T-helper 9 cell (primary cell): ENCODE measurements around the gene TRIM24.
"Not testable (repeated sequence)": the region's sequence is repeated elsewhere in the genome, so short reads cannot be mapped to it uniquely, and the experiment has no call there.

Source experiments
- DNase-seq: peaks from one replicate; pipeline ENCODE4 v3.0.0-alpha.2; 2020

TRIM24 gene

DNA sequence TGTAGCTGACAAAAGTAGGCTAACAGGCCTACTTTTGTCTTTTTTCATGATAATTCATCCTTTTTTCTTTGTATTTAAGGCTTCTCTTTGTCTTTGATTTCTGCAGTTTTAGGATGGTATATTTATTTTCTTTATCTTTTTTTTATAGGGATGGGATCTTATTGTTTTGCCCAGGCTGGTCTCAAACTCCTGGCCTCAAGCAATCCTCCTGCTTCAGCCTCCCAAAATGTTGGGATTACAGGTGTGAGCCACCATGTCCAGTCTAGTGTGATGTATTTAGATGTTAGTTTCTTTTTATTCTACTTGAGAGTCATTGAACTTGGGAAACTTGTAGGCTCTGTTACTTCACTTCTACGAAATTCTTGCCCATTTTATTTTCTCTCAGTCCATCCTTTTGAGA, 35.4 kb downstream of the TRIM24 start:
- DNase-seq = no peak

- DNase-seq = no peak
These were observed 39.3 kb downstream of the TRIM24 start for GRCh38 chr7:138499340-138499739.

DNA sequence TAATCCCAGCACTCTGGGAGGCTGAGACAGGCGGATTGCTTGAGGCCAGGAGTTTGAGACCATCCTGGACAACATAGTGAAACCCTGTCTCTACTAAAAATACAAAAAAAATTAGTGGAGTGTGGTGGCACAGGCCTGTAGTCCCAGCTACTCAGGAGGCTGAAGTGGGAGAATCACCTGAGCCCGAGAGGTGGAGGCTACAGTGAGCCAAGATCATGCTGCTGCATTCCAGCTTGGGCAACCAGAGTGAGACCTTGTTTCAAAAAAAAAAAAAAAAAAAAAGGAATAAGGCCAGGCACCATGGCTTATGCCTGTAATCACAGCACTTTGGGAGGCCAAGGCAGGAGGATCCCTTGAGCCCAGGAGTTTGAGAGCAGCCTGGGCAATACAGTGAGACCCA, 40.2 kb downstream of the TRIM24 start:
- not testable (repeated sequence) for DNase-seq

- no peak for DNase-seq
These were observed 40.8 kb downstream of the TRIM24 start for GRCh38 chr7:138500892-138501291.

DNA sequence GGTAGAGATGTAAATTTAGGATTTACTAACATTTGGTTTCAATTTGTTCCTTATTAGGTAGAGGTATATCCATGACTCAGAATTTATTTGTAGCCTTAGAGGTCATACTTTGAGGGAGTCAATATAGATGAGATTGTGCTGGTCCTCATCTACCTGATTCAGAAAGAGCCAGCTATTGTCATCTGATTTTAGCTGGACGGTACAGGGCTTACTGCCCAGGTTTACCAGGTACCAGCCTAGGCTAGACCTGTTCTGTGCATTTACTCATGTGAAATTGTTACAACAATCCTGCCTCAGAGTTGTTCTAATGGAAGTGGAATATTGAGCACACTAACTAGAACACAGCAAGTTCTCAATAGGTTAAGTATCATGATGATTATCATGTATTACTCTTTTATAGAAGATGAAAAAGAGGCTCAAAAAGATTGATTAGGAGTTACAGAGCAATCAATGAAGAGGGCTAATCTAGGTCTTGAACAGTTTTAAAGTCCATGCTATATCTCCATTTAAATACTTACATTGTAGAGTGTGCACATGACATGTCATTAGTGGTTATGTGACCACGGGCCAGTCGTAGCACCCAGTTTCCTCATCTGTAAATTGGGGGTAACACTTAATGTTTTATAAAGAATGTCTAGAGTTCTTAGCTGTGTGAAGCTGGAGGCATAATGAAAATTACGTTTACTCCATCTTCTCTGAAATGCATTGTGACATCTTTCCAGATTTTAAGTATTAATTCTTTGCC, 42.1 kb downstream of the TRIM24 start:
- no peak for DNase-seq

GRCh38 chr7:138505361-138505873, 45.4 kb downstream of the TRIM24 start:
- DNase-seq = no peak

DNA sequence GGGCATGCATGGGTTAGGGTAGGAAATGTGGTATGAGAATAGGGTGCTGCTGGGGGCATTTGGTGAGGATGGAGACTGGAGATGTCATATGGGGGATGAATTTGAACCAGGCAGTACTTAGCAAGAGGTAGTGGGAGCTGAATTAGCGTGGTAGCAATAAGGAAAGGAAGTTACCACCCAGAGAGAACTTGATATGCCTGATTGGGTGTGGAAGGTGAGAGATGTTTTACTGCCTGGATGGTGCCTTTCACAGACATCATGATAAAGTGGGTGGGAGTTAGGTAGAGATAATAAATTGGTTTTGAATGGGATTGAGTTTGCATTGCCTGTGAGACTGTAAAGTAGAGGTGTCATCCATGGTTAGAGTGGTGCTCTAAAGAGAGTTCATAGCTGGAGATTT, 46.7 kb downstream of the TRIM24 start:
- DNase-seq = no peak

DNA sequence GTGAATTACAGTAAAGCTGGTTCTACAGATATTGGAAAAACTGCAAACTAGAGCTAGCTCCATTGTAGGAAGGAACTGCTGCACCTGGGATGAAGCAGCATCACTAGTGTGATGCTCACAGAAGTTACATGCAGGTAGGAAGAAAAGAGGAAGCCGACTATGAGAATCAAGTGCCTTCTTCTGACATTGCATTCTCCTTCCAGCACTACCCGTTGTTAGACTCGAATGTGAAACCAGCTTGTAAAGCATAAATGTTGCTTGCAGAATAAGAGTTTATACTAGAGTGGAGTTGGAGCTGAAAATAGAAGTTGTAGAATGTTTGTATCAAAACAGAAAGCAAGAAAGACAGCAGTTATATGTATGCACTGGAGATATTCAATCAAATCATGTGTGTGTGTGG, 49.9 kb downstream of the TRIM24 start:
- no peak for DNase-seq

- no peak for DNase-seq
These were observed 52.2 kb downstream of the TRIM24 start for GRCh38 chr7:138512092-138512858.

- DNase-seq = no peak
These were observed 52.8 kb downstream of the TRIM24 start for GRCh38 chr7:138512885-138513284.

DNA sequence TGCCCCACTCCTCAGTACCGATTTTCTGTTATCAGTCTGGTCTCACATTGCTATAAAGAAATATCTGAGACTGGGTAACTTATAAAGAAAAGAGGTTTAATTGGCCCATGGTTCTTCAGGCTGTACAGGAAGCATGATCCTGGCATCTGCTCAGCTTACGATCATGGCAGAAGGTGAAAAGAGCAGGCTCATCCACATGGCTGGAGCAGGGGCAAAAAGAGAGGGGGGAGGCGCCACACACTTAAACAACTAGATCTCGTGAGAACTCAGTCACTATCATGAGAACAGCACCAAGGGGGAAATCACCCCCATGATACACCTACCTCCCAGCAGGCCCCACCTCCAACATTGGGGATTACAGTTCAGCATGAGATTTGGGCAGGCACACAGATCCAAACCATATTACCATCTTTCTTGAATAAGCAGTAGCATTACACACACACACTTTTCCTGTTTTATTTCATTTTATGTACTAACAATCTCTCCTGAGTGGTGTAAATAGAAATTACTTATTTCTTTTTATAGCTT, 53.3 kb downstream of the TRIM24 start:
- no peak for DNase-seq

GRCh38 chr7:138514044-138514443, 54.0 kb downstream of the TRIM24 start:
- no peak for DNase-seq

DNA sequence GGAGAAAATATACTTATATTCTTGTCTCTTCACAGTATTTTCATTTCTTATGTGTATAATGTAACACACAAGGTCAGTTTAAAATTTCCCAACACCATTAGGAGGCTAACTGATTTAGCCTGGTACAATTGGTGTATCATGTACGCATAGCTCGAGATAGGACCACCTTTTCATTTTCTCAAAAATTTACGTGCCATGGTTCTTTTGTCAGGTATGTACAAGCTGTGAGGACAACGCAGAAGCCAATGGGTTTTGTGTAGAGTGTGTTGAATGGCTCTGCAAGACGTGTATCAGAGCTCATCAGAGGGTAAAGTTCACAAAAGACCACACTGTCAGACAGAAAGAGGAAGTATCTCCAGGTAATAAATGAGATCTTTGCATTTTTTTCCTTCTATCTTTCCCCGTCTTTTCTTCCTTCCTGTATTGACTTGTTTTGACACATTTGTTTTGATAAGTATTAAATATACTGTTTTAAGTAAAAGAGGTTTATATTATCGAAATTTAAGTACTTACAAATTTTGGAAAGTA, 55.0 kb downstream of the TRIM24 start:
- no peak for DNase-seq

DNA sequence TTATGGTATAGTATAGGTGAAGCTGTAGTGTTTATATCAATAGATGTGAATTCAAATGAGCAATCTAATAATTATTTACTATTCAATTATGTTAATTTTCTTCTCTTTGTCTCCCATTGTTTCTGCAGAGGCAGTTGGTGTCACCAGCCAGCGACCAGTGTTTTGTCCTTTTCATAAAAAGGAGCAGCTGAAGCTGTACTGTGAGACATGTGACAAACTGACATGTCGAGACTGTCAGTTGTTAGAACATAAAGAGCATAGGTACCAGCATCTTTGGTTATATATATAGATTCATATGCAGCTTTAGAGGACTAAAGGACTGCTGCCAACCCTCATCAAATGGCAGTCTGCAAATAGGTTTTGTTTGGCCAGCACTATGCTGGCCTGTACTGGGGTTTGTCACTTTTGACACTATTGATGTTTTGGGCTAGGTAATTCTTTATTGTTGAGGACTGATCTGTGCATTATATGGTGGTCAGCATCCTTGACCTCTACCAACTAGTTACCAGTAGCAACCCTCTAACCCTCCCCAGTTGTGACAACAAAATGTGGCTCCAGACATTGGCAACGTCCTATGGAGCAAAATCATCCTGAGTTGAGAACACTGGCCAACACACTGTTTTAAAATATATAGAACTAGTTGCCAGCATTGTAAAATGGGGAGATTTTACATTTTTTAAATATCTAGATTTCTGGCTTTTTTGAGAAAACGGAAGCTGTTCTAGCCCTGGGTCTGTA, 59.2 kb downstream of the TRIM24 start:
- DNase-seq = no peak

- DNase-seq = no peak
These were observed 60.7 kb downstream of the TRIM24 start for GRCh38 chr7:138520742-138521141.

DNA sequence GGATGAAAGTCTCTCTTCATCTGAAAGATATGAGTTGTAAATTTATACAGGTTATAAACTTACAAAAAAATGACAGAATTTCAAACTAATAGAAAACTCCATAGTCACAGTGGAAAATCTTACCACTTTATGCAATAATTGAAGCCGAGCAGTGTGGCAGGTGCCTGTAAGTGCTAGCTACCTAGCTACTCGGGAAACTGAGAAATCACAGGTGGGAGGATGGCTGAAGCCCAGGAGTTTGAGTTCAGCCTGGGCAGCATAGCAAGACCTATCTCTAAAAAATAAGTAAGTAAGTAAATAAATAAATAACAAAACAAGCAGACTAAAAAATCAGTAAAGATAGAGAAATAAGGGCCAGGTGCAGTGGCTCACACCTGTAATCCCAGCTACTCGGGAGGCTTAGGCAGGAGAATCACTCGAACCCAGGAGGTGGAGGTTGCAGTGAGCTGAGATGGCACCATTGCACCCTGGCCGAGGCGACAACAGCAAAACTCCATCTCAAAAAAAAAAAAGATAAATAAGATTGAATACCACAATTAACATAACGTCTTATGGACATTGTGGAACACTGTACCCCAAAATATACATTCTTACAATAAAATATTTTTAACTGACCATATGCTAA, 61.9 kb downstream of the TRIM24 start:
- no peak for DNase-seq

GRCh38 chr7:138524259-138524658, 64.2 kb downstream of the TRIM24 start:
- no peak for DNase-seq

DNA sequence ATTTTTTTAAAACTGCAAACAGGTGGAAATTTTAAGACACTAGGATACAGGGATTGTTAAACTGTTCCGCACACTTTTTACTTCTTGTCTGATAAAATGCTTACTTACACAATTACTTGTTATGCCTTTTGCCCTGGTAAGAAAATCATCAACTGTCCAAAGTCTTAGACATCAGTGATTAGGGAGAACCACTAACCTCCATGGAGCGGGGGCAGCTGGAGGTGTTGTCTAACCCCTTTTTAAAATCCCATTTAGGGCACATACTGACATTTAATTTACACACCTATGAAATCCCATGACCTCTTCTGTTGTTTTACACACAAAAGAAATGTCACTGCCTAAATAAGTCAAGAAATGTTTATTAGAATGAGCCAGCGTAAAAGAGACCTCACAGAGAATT, 65.7 kb downstream of the TRIM24 start:
- no peak for DNase-seq

- DNase-seq = no peak
These were observed 67.7 kb downstream of the TRIM24 start for GRCh38 chr7:138527746-138528223.

DNA sequence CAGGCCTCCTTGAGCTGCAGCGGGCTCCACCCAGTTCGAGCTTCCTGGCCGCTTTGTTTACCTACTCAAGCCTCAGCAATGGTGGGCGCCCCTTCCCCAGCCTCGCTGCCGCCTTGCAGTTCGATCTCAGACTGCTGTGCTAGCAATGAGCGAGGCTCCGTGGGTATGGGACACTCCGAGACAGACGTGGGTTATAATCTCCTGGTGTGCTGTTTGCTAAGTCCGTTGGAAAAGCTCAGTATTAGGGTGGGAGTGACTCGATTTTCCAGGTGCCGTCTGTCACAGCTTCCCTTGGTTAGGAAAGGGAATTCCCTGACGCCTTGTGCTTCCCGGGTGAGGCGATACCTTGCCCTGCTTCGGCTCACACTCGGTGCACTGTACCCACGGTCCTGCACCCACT, 76.8 kb downstream of the TRIM24 start:
- DNase-seq = not testable (repeated sequence)

DNA sequence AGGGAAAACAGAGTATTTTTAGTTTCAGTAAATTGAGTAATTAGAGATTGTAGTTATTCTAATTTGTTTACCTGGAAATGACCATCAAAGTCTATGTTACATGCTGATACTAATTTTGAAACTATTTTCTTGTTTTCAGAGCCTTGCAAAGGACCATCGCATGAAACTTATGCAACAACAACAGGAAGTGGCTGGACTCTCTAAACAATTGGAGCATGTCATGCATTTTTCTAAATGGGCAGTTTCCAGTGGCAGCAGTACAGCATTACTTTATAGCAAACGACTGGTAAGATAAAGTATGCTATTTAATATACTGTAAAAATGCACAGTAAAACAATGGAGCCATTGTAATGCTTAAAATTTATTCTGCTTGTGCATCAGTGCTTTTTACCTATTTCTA, 78.5 kb downstream of the TRIM24 start:
- no peak for DNase-seq

DNA sequence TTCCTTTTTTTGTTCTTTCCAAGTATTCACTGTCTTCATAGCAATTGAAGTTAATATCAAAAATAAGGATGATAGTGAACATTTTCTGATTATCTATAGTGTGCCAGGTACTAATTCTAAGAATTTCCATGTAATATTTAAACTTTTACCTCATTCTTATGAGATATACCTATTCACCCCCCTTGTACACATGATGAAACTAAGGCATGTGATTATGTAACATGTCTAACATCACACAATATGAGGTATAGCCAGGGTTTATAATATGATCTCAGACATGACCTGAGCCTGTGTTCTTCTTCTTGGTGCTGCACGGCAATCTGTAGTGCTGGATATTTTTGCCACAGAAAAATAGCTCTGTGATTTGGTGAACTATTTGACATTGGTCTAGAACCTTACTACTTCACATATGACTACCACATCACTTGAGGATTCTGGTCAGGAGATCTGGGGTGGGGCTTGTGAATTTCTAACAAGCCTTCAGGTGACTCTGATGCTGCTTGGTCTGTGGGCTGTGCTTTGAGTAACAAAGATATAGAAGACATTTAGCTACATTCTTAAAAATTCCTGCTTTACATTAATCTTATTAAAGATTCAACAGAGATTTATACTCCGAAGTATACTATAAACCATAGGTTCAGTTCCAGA, 79.1 kb downstream of the TRIM24 start:
- no peak for DNase-seq
